NCI-H69 (cell line): ENCODE data around the gene PAMR1.
"Not testable (repeated sequence)": the region's sequence is repeated elsewhere in the genome, so short reads cannot be mapped to it uniquely, and the experiment has no call there.

ENCODE experiments used
- DNase-seq: peaks from one replicate; lab custom pipeline; 2025; lab: John Stamatoyannopoulos, UW

Gene PAMR1, protein sequence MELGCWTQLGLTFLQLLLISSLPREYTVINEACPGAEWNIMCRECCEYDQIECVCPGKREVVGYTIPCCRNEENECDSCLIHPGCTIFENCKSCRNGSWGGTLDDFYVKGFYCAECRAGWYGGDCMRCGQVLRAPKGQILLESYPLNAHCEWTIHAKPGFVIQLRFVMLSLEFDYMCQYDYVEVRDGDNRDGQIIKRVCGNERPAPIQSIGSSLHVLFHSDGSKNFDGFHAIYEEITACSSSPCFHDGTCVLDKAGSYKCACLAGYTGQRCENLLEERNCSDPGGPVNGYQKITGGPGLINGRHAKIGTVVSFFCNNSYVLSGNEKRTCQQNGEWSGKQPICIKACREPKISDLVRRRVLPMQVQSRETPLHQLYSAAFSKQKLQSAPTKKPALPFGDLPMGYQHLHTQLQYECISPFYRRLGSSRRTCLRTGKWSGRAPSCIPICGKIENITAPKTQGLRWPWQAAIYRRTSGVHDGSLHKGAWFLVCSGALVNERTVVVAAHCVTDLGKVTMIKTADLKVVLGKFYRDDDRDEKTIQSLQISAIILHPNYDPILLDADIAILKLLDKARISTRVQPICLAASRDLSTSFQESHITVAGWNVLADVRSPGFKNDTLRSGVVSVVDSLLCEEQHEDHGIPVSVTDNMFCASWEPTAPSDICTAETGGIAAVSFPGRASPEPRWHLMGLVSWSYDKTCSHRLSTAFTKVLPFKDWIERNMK

DNA sequence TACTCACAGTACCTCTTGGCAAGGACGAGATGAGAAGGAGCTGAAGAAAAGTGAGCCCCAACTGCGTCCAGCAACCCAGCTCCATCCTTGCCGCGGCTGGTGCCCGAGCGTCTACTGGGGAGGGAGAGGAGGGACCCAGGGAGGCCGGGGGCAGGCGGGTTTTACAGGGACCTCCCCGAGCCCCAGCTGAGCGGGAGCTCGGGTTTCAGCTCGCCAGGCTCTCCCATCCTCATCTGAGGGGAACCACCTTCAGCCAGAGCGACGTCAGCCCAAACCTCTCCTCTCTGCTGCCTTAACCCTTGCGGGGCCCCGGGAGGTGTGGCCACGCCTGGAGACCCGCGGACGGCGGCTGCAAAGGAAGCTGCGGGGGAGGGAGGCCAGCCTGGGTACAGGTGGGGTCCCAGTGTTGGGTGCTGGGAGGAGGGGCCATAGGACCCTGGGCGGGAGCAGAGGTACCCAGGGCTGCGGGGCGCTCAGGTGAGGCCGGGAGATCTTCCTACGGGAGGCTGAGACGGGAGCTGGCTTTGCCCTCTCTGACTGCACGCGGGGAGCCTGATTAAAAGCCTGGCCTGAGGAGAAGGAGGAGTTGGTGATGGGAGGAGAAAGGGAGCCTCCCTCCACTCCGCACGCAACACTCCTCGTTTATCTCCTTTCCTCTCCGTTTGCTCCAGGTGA is at the start of gene PAMR1:
TSS of gene PAMR1 (minus strand) at position 116 of the 675 bp plus-strand sequence. CDS start at position 85, 31 bp downstream.
- DNase-seq, result peak; percentile 85

GRCh38 chr11:35571696-35572095 is 46.3 kb upstream of the PAMR1 start:
- no peak for DNase-seq

- DNase-seq, result peak; percentile 67
These were observed 42.5 kb upstream of the PAMR1 start for GRCh38 chr11:35567737-35568465.

DNA sequence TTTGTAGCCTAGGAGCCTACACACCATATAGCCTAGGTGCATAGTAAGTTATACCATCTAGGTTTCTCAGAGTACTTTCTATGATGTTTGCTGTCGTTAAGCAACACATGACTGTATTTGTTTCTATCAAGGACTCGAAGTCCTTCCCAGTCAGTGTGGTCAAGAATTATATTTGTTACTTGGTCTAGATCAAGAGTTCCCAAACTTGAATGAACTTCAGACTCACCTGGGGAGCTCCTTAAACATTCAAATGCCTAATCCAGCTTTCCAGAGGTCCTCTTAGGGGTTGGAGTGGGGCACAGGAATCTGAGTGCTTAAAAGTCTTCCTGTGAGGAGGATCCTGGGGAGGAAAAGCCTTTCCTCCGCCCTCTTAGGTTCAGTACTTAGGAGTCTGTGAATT is 41.5 kb upstream of the PAMR1 start:
- DNase-seq, result no peak

DNA sequence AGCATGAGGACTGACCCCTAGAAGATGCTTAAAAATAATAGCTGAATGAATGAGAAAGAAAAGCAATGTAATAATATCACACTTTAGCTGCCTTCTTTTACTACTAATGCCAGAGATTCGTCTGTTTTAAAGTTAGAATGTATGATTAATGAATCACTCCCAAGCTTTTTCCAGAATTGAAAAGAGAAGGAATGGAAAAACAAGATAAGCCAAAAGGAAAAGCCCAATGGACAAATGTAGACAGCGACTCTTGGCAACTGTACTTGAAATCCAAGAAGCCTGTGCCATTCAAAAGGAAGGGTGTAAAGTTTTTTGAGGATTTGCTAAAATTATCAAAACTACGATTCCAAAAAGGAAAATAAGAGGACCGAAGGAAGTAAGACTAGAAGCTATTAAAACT is 40.8 kb upstream of the PAMR1 start:
- DNase-seq, result no peak

- no peak for DNase-seq
These were observed 38.8 kb upstream of the PAMR1 start for GRCh38 chr11:35564245-35564595.

- no peak for DNase-seq
These were observed 38.2 kb upstream of the PAMR1 start for GRCh38 chr11:35563484-35564244.

- peak; percentile 29 for DNase-seq
These were observed 34.5 kb upstream of the PAMR1 start for GRCh38 chr11:35559949-35560348.

- DNase-seq, result no peak
These were observed 33.1 kb upstream of the PAMR1 start for GRCh38 chr11:35558513-35558912.

- no peak for DNase-seq
These were observed 30.1 kb upstream of the PAMR1 start for GRCh38 chr11:35555488-35555887.

GRCh38 chr11:35554491-35555437 is 29.3 kb upstream of the PAMR1 start:
- DNase-seq, result peak; percentile 36

DNA sequence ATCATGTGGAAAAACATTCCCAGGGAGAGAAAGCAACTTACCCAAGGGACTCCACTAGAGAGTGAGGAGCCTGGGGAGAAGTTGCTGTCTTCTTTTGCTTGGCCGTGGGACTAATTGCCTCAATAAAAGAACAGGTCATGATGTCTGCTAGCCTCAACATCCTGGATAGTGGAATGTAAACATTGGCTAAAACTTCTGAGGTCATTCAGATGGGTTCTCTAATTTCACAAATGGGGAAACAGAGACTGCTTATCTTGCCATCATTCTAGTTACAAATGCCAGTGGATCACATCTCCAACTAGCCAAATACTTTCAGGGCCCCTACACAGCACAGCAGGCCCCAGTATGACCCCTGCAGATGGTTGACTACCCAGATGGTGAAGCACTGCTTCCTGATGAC is 28.4 kb upstream of the PAMR1 start:
- no peak for DNase-seq

DNA sequence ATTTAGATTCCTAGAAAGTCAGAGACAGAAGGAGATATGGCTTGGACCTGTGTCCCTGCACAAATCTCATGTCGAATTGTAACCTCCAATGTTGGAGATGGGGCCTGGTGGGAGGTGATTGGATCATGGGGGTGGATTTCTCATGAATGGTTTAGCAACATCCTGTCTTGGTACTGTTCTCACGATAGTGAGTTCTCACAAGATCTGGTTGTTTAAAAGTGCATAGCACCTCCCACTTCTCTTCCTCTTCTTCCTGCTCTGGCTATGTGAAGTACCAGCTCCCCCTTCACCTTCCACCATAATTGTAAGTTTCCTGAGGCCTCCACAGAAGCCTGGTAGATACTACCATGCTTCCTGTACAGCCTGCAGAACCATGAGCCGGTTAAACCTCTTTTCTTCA is 27.6 kb upstream of the PAMR1 start:
- DNase-seq, result no peak

DNA sequence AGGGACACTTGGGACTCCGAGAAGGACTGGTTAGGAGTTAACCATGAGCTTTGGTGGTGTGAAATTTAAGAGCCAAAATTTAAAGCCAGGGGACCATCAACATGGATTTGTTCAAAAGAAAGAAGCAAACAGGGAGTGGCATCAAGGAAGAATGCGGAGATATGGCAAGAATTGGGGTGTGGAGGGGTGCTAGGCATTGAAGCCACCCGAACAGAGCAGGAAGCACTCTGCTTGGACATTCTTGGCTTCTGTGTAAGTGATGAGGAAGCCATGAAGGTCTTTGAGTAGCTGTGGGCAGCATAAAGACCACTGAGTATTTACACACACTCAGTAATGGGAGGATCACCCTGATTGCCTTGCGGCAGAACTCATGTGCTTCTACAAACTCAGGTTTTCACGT is 27.2 kb upstream of the PAMR1 start:
- no peak for DNase-seq

DNA sequence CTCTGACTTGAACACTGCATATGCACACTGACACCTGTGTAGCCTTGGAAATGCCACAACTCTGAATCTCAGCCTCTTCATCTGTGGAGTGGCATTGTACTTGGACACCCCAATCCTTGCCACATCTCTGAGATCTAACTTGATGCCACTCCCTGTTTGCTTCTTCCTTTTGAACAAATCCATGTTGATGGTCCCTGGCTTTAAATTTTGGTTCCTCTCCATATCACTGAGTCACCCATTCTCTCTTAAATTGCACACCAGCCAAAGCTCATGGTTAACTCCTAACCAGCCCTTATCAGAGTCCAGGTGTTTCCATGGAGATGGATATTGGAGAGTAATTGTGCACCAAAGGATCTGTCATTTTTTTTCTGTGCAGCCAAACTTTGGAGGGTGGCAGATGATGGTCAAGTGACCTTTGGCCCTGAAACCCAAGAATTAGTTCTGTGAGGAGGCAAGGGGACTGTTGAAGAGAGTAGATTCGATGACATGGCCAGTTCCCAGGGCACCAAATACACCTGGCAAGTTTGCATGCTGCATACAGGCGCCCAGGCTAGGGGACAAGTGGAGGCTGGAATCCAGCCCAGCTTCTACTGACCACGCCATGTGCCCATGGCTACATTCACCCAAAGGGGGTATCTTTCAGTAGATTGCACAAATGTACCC is 25.1 kb upstream of the PAMR1 start:
- DNase-seq, result no peak

DNA sequence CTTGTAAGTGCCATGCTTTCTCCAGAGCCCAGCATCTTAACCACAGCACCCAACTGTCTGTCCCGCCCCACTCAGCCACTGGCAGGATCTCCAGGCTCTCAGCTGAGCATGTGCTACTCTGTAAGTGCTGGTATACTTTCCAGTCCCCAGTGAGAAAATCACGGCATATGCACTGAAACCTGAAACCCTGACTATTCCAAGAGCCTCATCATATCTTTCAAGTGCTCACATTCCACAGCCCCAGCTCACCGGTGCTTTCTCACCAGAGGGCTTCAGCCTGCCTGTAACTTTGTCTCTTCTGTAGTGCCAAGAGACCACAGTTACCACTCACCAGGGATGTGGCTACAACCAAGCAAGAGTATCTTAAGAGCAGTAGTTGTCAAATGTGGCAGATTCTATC is 24.4 kb upstream of the PAMR1 start:
- peak; percentile 64 for DNase-seq

DNA sequence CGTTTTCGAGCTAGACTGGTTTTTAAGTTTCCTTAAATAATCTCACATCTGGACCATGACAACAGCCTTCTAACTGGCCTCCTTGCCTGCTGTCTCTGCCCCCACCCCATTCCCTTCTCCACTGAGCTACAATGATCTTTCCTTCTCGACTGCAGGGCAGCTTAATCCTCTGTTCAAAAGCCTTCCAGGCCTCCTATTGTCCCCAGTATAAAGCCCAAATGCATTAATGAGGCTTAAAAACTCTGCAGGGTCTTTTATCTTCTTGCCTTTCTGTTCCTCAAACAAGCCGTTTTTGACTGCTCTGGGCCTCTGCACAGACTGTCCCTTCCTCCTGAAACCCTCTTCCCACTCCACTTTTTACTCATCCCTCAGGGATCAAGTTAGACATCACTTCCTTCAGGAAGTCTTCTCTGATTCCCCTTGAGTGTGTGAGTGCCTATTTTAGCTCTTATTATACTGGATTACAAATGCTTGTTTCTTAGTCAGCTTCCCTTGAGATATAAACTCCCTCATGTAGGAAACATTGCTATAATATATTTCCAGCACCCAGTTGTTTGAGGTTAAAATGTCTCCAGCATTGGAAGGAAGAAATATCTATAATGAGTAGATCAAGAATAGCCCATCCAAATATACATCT is 23.6 kb upstream of the PAMR1 start:
- DNase-seq, result no peak

DNA sequence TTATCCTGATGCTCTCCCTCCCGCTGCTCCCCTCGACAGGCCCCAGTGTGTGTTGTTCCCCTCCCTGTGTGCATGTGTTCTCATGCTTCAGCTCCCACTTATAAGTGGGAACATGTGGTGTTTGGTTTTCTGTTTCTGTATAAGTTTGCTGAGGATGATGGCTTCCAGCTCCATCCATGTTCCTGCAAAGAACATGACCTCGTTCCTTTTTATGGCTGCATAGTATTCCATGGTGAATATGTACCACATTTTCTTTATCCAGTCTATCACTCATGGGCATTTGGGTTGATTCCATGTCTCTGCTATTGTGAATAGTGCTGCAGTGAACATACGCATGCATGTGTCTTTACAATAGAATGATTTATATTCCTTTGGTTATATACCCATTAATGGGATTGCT is 22.6 kb upstream of the PAMR1 start:
- DNase-seq, result not testable (repeated sequence)

DNA sequence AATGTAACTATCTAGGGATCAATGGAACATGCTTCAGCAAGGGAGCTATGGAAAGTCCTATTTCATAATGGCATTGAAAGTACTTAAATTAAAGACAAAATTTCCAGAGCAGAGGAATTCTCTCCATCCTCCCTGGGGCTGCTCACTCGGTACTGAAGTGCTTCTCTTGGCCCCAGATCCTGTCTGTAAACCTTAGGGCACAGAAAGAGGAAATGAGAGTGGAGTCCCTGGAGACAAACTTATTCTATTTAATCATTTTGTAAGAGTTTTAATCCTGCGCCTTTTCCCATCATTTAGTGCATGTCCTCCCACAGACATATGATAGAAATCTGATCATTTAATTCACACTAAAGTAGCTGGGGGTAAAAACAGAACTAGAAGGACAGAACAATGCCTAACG is 20.9 kb upstream of the PAMR1 start:
- DNase-seq, result no peak
